Colonic mucosa (tissue), 4 donors: Measurements from ENCODE around the gene HS3ST3A1. TPM values are rescaled to one million over a fixed set of nuclear protein-coding genes. Genes with fewer than 3 reads are reported as not detected.

Experiments used
- DNase-seq: peaks from one replicate; pipeline ENCODE4 v3.0.0-alpha.2; 2020
- H3K27ac ChIP-seq: fragments of 200-600 bp; one replicate; pipeline ENCODE4 v1.8.0; 2021
- H3K27me3 ChIP-seq: fragments of 200-600 bp; one replicate; pipeline ENCODE4 v1.8.0; 2021
- H3K36me3 ChIP-seq: fragments of 200-600 bp; one replicate; pipeline ENCODE4 v1.8.0; 2021
- H3K4me1 ChIP-seq: fragments of 200-600 bp; one replicate; pipeline ENCODE4 v1.8.0; 2021; ENCODE audit warnings: mild to moderate bottlenecking
- H3K4me3 ChIP-seq: fragments of 200-600 bp; one replicate; pipeline ENCODE4 v1.8.0; 2021
- H3K9ac ChIP-seq, 2 donors: one replicate each; pipeline ENCODE4 v1.7.0; 2013; ENCODE audit warnings: control low read depth in 2 of 2, low read depth in 2 of 2, low read length in 2 of 2
- H3K9me3 ChIP-seq: fragments of 200-600 bp; one replicate; pipeline ENCODE4 v1.8.0; 2021
- CTCF ChIP-seq: fragments of 200-600 bp; IDR thresholded peaks from one replicate; pipeline ENCODE4 v1.8.0; 2022; ENCODE audit warnings: antibody characterized with exemption, mild to moderate bottlenecking
- intact Hi-C: fragments of 100-400 bp; cut with DNase I; formaldehyde crosslinking; loops from one replicate; pipeline ENCODE4 v1.14.1; 2022
- total RNA-seq, 2 donors: library from RNA; stranded (reverse); fragmentation: NEBNext Ultra II Directional in 1 of 2; extraction: Animal tissue kit (Norgen Biotek cat#: 25700) in 1 of 2; gene quantifications; one replicate each; pipeline ENCODE4 v1.2.1, GENCODE V29; 2021
- donor health status: healthy.
- donor health status: DM: no; HTN: no; CAD: no.
- donor health status: DM: no; HTN: no; CAD: no.

HS3ST3A1 gene
- total RNA-seq = under 1 TPM; 0.48 to 0.91 TPM

DNA sequence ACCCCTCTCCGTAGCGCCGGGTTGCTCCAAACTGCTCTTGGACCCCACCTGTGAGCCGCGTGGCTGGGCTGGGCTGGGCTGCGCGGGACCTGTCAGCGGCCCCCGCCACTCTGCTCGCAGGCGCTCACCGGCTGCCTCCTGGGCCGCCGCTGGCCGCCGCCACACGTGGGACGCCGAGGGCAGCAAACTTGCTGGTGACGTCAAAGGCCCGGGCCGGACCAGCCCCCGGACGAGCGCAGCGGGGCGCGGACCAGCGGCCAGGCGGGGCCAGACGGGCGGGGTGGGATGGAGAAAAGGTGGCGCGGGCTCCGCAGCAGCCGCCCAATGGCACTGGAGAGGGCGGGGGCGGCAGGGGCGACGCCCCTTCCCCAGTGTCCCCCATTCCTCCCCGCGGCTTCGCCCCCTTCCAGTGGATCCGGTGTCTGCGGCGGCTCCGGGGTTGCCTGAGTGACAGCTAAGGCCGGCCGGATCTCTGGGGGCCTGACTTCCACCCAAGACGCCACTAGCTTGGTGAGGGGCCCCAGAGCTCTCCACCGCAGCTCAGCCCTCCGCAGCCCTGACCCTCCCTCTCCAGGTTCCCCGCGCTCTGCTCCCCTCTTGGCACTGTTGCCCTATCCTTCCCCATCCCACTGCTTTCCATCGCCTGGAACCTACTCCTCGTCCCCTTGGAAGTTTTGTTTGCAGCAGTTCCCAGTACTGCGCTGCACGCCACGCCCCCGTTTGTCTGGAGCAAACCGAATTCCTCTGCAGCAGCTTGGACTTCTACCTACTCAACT lies at the start of gene HS3ST3A1:
Gene HS3ST3A1, minus strand, starts transcription at position 154 of the 776 bp plus-strand sequence. CDS start 800 bp downstream, outside the sequence.
- DNase-seq = peak; percentile 30
- Histone ChIP-seq H3K9me3 (no peaks in the 10 kb centered on the region), H3K27me3 (peaks cover 27% of the 10 kb centered on the region), H3K9ac (peak within 1 kb of the TSS in 1 of 2 donors; percentile 35), H3K4me1 (no peaks in the 10 kb centered on the region), H3K27ac (peak within 1 kb of the TSS; percentile 7), H3K36me3 (no peaks in the 10 kb centered on the region), H3K4me3 (peak within 1 kb of the TSS; percentile 25)
- intact Hi-C loops = no loop called here
- TF ChIP-seq CTCF = no peak

- Histone ChIP-seq H3K4me1 (no peaks in the 10 kb centered on the region), H3K9me3 (no peaks in the 10 kb centered on the region), H3K4me3 (no peak overlapping the region), H3K27ac (no peak overlapping the region), H3K9ac (no peak overlapping the region), H3K36me3 (no peaks in the 10 kb centered on the region), H3K27me3 (no peaks in the 10 kb centered on the region)
- no peak for TF ChIP-seq CTCF
- intact Hi-C loops = no loop called here
- DNase-seq = no peak
Measured at GRCh38 chr17:13650096-13650675, 48.5 kb upstream of the HS3ST3A1 start.

- no peaks in the 10 kb centered on the region for H3K36me3 ChIP-seq
- H3K27ac ChIP-seq = no peak overlapping the region
- TF ChIP-seq CTCF = no peak
- no peak for DNase-seq
- intact Hi-C loops = no loop called here
- no peaks in the 10 kb centered on the region for H3K9me3 ChIP-seq
- H3K9ac ChIP-seq = no peak overlapping the region
- no peaks in the 10 kb centered on the region for H3K27me3 ChIP-seq
- H3K4me1 ChIP-seq = no peaks in the 10 kb centered on the region
- no peak overlapping the region for H3K4me3 ChIP-seq
Measured at GRCh38 chr17:13647543-13648021, 45.9 kb upstream of the HS3ST3A1 start.

DNA sequence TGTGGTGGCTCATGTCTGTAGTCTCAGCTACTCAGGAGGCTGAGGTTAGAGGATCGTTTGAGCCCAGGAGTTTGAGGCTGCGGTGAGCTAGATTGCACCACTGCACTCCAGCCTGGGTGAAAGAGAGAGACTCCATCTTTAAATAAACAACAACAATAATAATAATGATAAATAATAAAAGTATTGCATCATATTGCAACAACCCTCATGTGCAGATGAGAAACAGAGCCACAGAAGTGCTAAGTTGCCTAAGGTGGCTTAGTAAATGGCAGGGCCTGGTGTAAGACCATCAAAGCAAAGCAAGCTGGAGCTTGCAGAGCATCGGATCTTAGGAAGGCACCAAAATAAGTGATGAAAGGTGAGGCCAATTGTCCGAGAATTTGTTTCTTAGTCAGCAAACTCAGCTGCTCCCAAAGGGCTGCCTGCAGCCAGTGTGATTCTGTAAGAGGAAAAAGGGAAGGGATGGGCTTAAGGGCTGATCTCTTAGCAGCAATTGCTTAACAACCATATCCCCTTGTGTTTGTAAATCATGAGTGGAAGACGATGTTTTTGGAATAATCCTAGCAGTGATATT lies 45.3 kb upstream of the HS3ST3A1 start:
- TF ChIP-seq CTCF = no peak
- Histone ChIP-seq H3K4me1 (no peaks in the 10 kb centered on the region), H3K9ac (no peak overlapping the region), H3K27ac (no peak overlapping the region), H3K36me3 (no peaks in the 10 kb centered on the region), H3K27me3 (no peaks in the 10 kb centered on the region), H3K4me3 (no peak overlapping the region), H3K9me3 (no peaks in the 10 kb centered on the region)
- DNase-seq = no peak
- intact Hi-C loops = no loop called here

GRCh38 chr17:13646411-13646810 lies 44.7 kb upstream of the HS3ST3A1 start:
- intact Hi-C loops = no loop called here

More at GRCh38 chr17:13646411-13646810, 44.7 kb upstream of the HS3ST3A1 start:
- Histone ChIP-seq H3K9ac (no peak overlapping the region), H3K27ac (no peak overlapping the region), H3K4me3 (no peak overlapping the region), H3K4me1 (no peaks in the 10 kb centered on the region), H3K9me3 (no peaks in the 10 kb centered on the region), H3K27me3 (no peaks in the 10 kb centered on the region), H3K36me3 (no peaks in the 10 kb centered on the region)
- TF ChIP-seq CTCF = no peak
- no peak for DNase-seq
